ENCODE results near the gene KAT2B.

KAT2B gene

DNA sequence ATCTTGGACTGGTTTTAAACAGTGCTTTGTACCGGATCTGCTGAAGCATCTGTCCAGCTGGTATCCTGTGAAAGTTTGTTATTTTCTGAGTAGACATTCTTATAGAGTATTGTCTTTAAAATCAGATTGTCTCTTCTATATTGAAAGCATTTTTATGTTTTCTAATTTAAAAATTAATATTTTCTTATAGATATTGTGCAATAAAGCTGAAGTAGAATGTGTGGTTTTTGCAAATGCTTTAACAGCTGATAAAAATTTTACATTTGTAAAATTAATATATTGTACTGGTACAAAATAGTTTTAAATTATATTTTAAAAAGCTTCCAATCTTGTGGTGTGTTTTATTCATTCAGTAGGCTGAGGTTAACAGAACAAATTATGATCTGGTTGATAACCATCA, 113.8 kb downstream of the KAT2B start:
- no peak for DNase-seq

DNA sequence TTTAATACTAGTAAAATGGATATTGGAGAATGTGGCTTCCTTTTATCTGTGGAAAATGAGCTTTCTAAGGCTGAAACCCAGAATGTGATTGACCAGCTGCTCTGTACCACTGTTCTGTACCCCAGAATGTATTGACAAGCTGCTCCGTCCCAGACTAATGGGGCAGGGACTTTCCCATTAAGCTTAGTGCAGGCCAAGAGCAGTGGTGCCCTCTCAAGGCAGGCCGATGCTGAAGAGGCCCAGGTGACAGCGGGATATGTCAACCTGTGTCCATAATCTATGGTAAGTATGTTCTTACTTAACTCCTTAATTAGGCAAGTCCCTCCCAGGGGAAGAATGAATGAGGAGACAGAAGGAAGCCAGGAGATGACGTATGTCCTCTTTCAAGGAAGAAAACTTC, 114.7 kb downstream of the KAT2B start:
- DNase-seq: no peak

DNA sequence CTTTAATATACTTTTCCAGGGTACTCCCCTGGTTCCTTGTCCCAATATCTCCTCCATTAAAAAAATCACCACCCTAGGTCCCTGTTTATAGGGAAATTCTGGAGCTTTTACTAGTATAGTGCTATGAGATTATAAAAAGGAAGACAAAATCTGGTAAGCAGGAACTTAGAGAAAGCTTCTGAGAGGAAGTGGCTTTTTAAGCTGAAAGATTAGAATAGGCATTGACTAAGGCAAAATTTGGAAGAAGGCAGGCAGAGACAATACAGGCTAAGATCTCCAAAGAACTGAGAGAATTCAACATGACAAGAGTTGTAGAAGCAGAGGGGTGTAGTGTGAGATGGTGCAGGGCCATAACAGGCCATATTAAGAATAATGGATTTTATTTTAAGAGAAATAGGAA, 120.0 kb downstream of the KAT2B start:
- no peak for DNase-seq

DNA sequence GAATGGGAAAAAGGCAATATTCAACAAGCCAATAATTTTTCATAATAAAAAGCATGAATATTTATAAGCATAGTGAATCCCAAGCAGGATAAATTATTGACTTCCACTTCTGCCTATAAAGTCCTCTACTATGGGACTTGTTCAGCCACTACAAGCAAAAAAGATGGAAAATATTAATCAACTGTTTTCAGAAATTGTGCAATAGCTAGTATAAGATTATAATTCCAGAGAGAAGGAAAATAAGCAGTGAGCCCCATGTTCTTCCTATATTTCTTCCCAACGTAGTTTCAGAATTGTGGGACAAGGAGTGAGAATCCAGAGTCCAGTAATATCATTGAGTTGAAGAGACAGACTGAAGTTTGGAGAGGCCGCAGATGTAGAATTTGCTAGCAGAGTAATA, 121.5 kb downstream of the KAT2B start:
- DNase-seq: no peak

DNA sequence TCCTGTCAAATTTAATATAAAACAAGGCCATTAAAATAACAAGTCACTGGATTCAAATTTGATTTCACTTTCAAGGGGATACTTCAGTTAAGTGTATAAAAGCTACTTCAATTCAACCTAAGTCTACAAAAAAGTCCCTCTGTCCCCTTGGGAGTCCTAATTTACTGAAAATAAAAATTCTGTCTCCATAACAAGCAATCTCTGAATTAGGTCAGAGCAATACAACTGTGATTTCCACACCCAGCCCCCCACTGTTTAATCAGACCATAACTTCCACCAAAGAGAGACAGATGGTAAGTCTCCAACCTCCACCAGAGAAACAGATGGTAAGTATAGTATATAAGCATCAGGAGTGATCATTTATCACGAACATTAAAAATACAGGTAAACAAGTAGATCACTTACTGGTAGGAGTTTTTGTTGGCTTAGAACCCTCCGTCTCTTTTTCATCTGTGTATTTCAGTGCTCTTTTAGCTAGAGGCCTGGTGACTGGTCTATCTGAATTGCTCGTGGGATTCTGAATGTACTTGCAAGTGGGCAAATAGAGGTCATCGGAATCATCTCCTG, 133.7 kb downstream of the KAT2B start:
- DNase-seq: peak; percentile 88

DNA sequence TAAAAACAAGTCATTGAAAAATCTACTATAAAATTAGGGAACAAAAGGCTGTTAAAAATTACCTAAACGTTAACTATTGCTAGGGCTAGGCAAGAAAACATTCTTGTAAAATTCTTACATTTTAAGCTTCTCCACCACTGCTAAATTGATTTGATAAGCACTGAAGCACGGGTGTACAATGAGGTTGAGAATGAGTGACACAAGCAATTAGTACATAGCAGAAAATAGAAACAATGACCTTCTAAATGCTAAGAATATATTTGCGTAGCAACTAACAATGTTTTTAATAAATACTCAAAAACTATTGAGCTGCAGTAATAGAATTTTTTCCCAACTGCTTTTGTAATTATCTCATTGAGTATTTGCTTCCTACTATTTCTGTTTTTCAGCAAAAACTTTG, 141.0 kb downstream of the KAT2B start:
- DNase-seq: no peak

DNA sequence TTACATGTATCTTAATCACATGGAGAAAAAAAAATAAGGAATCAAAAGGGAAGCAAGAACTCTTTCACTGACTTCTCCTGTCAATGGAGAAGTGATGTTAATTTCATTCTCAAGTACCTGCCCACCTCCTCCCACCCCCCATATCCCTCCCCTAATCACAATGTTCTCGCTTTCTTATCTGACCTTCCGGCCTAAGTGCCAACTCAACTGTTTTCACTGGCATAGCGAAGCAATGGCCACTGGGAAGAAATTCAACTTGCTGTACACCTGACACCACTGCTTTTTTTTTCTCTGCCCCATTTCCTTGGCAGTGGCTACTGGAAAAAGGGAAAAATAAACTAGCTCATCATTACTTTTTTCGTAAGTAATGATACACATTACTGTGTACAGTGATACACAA, 142.0 kb downstream of the KAT2B start:
- DNase-seq: no peak

DNA sequence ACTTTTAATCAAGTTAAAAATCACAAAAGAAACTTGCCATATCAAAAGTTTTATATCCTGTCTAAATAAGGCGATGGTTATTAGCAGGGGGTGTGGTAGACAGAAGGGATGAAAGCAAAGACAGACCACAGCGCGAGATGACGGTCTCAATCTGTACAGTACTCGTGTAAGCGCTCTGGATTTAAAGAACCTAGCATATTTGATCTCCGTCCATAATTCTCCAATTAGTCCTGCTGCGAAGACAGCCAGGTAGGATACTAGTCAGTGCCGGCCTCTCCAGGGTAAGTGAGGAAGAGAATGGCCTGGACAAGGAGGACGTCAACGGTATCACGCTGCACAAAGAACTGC, 145.1 kb downstream of the KAT2B start:
- peak; percentile 62 for DNase-seq

DNA sequence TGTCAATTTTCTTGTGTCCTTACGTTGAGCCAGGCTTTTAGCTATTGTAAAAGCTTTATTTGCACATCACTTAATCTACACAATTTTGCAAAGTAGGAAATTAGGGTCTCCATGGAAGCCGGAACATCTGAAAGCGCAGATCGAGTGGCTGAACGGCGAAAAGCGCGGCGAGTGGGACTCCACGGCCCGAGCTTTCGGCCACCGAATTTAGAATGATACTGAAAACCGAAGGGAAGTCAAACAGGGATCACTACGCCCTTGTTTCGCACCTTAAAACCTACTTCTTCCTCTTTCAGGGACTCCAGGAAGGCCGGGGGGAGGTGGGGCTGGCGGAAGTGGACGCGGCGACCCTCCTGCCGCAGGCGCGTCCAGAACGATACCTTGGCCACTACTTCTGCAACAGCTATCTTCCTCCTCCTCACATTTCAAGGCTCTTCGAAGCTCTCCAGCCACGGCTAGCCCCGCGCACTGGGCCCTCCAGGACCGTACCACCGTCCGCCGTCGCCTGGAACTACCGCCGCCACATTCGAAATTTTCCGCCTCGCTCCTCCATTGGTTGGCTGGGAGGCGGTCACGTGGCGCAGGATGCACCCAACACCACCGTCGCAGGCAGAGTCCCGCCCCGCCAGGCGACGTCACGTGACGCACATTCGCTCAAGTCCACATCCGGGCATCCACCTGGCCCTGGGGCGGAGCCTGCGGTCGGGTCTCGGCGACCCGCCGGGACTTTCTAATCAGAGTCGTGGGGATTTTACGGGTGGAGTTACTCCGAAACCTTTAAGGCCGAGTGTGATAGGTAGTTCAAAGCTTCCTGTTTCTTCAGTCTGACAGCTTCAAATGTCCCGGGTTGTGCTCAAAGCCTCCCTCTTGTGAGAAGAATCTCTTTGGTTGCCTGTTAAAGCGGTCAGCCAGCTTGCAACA, 145.7 kb downstream of the KAT2B start, which contains the start of gene SGO1:
SGO1 (minus strand) TSS at position 528 of the 921 bp plus-strand sequence. CDS start 2,179 bp downstream, outside the sequence.
- peak; percentile 96 for DNase-seq

DNA sequence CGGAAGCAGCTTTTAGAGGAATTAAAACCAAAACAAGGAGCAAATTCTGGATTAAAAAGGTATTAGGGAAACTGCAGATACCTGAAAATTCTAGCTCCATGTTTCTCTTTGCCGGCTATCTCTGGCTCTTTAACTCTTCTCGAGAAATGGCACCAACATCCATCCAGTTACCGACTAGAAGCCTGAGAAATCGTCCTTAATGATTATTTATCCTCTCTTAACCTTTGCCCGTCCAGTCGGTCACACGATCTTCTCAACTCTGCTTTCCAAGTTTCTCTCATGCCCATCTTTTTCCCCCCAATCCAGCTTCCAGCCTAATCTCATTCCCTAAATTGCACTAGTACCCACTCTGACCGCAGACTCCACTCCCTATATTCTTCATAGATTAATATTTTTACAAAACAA, 146.4 kb downstream of the KAT2B start:
- DNase-seq: peak; percentile 41

DNA sequence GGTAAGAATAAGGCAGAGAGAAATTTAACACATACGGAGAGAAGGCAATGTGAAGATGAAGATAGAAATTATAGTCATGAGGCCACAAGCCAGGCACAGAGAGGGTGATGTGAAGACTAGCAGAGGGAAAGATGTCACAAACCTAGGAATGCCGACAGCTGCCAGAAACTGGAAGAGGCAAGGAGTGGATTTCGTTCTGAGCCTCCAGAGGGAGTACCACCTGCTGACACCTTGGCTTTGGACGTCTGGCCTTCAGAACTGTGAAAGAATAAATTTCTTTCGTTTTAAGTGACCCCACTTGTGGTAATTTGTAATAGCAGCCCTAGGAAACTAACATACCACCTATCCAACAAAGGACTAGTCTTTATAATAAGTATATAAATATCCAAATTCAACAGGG, 150.7 kb downstream of the KAT2B start:
- DNase-seq: peak; percentile 38

DNA sequence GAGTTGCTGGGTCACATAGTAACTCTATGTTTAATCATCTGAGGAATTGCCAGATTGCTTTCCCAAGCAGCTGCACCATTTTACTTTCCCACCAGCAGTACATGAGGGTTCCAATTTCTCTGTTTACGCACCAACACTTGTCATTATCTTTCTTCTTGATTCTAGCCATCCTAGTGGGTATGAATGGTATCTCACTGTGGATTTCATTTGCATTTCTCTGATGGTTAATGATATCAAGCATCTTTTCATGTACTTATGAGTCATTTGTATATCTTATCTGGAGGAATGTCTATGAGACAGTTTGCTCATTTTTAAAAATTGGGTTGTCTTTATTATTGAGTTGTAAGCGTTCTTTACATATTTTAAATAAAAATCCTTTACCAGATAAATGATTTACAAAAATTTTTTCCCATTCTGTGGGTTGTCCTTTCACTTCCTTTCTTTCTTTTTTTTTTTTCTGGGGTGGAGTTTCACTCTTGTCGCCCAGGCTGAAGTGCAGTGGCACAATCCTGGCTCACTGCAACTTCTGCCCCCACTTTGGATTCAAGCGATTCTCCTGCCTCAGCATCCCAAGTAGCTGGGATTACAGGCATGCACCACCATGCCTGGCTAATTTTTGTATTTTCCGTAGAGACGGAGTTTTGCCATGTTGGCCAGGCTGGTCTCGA, 154.7 kb downstream of the KAT2B start:
- DNase-seq: no peak

DNA sequence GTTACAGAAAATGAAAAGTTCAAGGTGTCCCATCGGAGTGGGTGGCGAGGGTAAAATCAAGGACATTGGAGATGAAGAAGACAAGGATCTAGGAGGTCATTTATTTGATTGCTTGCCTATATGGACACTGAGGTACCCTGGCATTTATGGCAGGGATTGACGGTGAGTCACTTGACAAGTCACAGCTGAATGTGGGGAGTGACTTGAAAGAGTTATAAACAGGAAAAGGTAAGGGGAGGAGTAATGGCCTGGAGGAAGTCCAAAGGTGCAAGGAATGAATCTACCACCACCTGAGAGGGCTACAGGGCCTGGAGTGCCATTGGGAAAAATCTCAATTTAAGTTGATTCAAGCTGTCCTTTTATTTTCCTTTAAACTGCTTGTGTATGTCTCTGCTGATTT, 157.5 kb downstream of the KAT2B start:
- DNase-seq: peak; percentile 4

DNA sequence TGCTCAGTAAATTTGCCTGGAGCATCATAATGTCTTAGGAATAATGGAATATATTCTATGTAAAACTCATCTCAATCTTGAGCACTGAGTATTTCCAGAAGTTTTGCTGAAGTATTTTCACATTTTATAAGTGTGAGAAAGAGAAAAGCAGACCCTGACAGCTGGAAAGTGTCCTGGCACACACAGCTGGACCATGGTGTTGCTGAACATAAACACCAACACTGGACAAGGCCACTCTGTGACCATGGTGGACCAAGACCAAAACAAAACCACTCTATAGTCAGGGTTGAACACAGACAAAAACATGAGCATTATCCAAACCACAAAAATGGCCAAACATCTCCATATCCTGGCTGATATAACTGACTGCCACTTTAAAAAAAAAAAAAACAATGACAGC, 160.9 kb downstream of the KAT2B start:
- DNase-seq: no peak
